K562 (cell line): Measurements from ENCODE around the gene RPS2. TPM values are rescaled to one million over a fixed set of nuclear protein-coding genes. Genes with fewer than 3 reads are reported as not detected.

Experiments
- ARID1B ChIP-seq: fragments of 450-650 bp; IDR thresholded peaks from 2 replicates; pipeline ENCODE4 v1.6.1; 2016; ENCODE audit warnings: antibody characterized with exemption, mild to moderate bottlenecking, inconsistent platforms
- ARID2 ChIP-seq: fragments of 450-650 bp; IDR thresholded peaks from 2 replicates; pipeline ENCODE4 v1.6.1; 2017; ENCODE audit warnings: antibody characterized with exemption, mild to moderate bottlenecking
- CBFA2T3 ChIP-seq: fragments of 450-650 bp; IDR thresholded peaks from 2 replicates; pipeline ENCODE4 v1.6.1; 2017
- CBX1 ChIP-seq: sonication (generic); IDR thresholded peaks from 2 replicates; pipeline ENCODE4 v1.6.1; 2016; ENCODE audit warnings: antibody characterized with exemption, low read depth, mild to moderate bottlenecking
- DPF2 ChIP-seq: fragments of 450-650 bp; IDR thresholded peaks from 2 replicates; pipeline ENCODE4 v1.6.1; 2016
- IRF1 ChIP-seq: sonication (generic); formaldehyde crosslinking; IDR thresholded peaks from 2 replicates; pipeline ENCODE4 v1.8.0; 2022; ENCODE audit warnings: missing genetic modification reagents, mild to moderate bottlenecking, borderline replicate concordance
- KDM2B ChIP-seq: fragments of 250-450 bp; sonication (Bioruptor Pico); IDR thresholded peaks from 2 replicates; pipeline ENCODE4 v1.8.0; 2021; ENCODE audit warnings: mild to moderate bottlenecking, moderate library complexity
- MTA3 ChIP-seq: fragments of 450-650 bp; formaldehyde crosslinking; IDR thresholded peaks from 2 replicates; pipeline ENCODE4 v1.6.1; 2017; ENCODE audit warnings: mild to moderate bottlenecking, borderline replicate concordance
- NELFE ChIP-seq: IDR thresholded peaks from 2 replicates; pipeline ENCODE4 v1.6.1; 2011; ENCODE audit warnings: mild to moderate bottlenecking; ENCODE audit not compliant: insufficient read depth, insufficient read length
- NR1H2 ChIP-seq: sonication (generic); formaldehyde crosslinking; IDR thresholded peaks from 2 replicates; pipeline ENCODE4 v1.4.0; 2020; ENCODE audit warnings: mild to moderate bottlenecking, missing genetic modification reagents
- PCBP2 ChIP-seq: fragments of 200-400 bp; formaldehyde crosslinking; IDR thresholded peaks from 2 replicates; pipeline ENCODE4 v1.6.1; 2018; ENCODE audit warnings: low read length, low read depth, mild to moderate bottlenecking, moderate library complexity; ENCODE audit not compliant: poor library complexity, severe bottlenecking
- POLR2B ChIP-seq: fragments of 450-650 bp; IDR thresholded peaks from 2 replicates; pipeline ENCODE4 v1.6.1; 2018; ENCODE audit warnings: low read depth; ENCODE audit not compliant: partially characterized antibody
- POU5F1 ChIP-seq: fragments of 150-350 bp; IDR thresholded peaks from 2 replicates; pipeline ENCODE4 v1.6.1; 2014; ENCODE audit warnings: borderline replicate concordance, low read length, low read depth, mild to moderate bottlenecking; ENCODE audit not compliant: partially characterized antibody
- RBM17 ChIP-seq: fragments of 200-400 bp; formaldehyde crosslinking; IDR thresholded peaks from 2 replicates; pipeline ENCODE4 v1.6.1; 2017; ENCODE audit warnings: low read depth, mild to moderate bottlenecking, low read length, borderline replicate concordance
- SFPQ ChIP-seq: fragments of 200-400 bp; formaldehyde crosslinking; IDR thresholded peaks from 2 replicates; pipeline ENCODE4 v1.6.1; 2017; ENCODE audit warnings: mild to moderate bottlenecking, low read depth, low read length, moderate library complexity
- ZBED1 ChIP-seq: IDR thresholded peaks from 2 replicates; pipeline ENCODE4 v1.6.1; 2014
- ZBTB33 ChIP-seq: sonication (generic); formaldehyde crosslinking; IDR thresholded peaks from 2 replicates; pipeline ENCODE4 v1.8.1; 2023; ENCODE audit warnings: mild to moderate bottlenecking, missing genetic modification reagents
- ZNF134 ChIP-seq: fragments of 250-450 bp; sonication (Bioruptor Pico); conservative IDR thresholded peaks from 2 replicates; pipeline ENCODE4 v1.4.0; 2020
- ZNF217 ChIP-seq: sonication (generic); formaldehyde crosslinking; IDR thresholded peaks from 2 replicates; pipeline ENCODE4 v1.8.0; 2022; ENCODE audit warnings: mild to moderate bottlenecking, missing genetic modification reagents
- ZNF280A ChIP-seq: fragments of 450-650 bp; IDR thresholded peaks from 2 replicates; pipeline ENCODE4 v1.6.1; 2018; ENCODE audit warnings: mild to moderate bottlenecking, low read depth; ENCODE audit not compliant: partially characterized antibody
- ZNF444 ChIP-seq: fragments of 250-450 bp; sonication (Bioruptor Pico); IDR thresholded peaks from 2 replicates; pipeline ENCODE4 v1.4.0; 2020; ENCODE audit warnings: mild to moderate bottlenecking, moderate library complexity
- ZNF57 ChIP-seq: fragments of 450-650 bp; formaldehyde crosslinking; IDR thresholded peaks from 2 replicates; pipeline ENCODE4 v1.4.0; 2020; ENCODE audit warnings: mild to moderate bottlenecking, moderate library complexity
- polyA plus RNA-seq, 8 experiments: library from polyadenylated mRNA; depleted of rRNA in 4 of 8; stranded (reverse) in 5 of 8; unstranded in 3 of 8; fragments of >200 nt; fragmentation: Nextera tagmentation in 2 of 8; fragmentation: Illumina TruSeq in 1 of 8; extraction: Ambion mirVana in 2 of 8; extraction: Trizol in 1 of 8; gene quantifications; 2 replicates each; pipeline versions ENCODE4 v1.2.1 to v1.2.3, GENCODE V29; 2011 to 2014; ENCODE audit warnings: inconsistent platforms in 1 of 8, missing spikeins in 1 of 8
- total RNA-seq, 7 experiments: library from RNA; depleted of rRNA in 6 of 7; stranded (reverse); fragments of >200 nt in 6 of 7; fragmentation: Illumina TruSeq in 2 of 7; extraction: Trizol in 2 of 7; gene quantifications; 2 replicates each; pipeline versions ENCODE4 v1.2.1 to v1.2.3, GENCODE V29; 2011 to 2021; ENCODE audit warnings: low replicate concordance in 1 of 7

The RPS2 gene
- total and polyA plus RNA-seq, 9 of the 15 experiments (the other 6 are each of a cell fraction or from before 2014, with no cell fraction given), result 834 to 4,794 (median 3,793) TPM

GRCh38 chr16:2003827-2004641 is 39.4 kb upstream of the RPS2 start (continued):
- TF ChIP-seq ARID1B (peak; percentile 25; the same call in 1 of the 2 replicates), CBX1 (0 out of 2 replicates have a peak, but pooled peaks have one; percentile 68), ZNF217 (no peak), PCBP2 (no peak), NELFE (no peak), RBM17 (no peak), MTA3 (0 out of 2 replicates have a peak, but pooled peaks have one; percentile 38), ZNF134 (CRISPR knock-in tag) (no peak), ZNF57 (no peak), ZBED1 (no peak), ARID2 (no peak), DPF2 (no peak), POU5F1 (no peak), ZNF444 (CRISPR knock-in tag) (no peak), KDM2B (CRISPR knock-in tag) (no peak), CBFA2T3 (peak; percentile 31; the same call in 1 of the 2 replicates), NR1H2 (CRISPR knock-in tag) (no peak), ZBTB33 (CRISPR knock-in tag) (peak; percentile 92), ZNF280A (no peak), POLR2B (no peak), IRF1 (no peak), SFPQ (no peak)
